ENCODE measurements around the gene RNF19B. TPM values are rescaled to one million over a fixed set of nuclear protein-coding genes. Genes with fewer than 3 reads are reported as not detected.

The RNF19B gene
- total RNA-seq, 2 donors from 2014 or later, result 17.8 TPM

DNA sequence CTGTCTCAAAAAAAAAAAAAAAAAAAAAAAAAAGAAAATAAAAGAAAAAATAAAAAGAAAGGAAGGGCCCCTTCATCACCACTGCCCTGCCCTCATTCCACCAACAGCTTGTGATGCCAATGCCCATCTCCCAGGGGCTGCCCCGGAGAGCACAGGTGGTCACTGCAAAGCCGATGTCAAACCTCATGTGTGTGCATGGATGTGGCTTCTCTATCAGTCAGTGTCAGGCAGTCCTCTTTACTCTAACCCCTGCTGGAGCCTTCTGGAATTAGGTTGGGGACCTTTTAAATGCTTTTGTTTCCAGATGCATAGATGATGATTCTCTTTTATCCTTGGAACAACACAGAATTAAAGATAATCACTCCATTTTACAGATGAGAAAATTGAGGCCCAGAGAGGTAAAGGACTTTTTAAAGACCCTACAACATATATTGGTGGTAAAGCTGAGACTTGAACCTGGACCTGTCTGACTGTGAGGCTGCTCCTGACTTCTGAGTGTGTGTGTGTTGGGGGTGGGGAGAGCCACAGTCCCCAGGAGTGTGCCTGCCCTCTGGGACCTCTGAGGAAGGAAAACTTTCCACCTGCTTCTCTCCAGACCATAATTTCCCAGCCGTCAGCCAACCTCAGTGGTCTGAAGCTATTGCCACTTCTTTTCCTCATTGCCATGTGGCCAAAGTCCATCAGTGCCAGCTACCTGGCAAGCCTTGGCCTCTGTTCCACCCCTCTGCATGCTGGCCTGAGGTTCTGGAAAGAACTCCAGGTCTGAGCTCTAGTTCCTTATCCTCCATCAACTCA lies 60.4 kb downstream of the RNF19B start:
- peaks cover 4% of the 10 kb centered on the region for H3K4me1 ChIP-seq (ENCODE audit: control insufficient read depth, insufficient read depth, low read length)
- peaks cover 55% of the 10 kb centered on the region for H3K27me3 Mint-ChIP-seq (ENCODE audit: insufficient read depth)
- WGBS, 2 experiments (ENCODE audit: insufficient coverage in 1 of 2, insufficient read length in 1 of 2), result 82 to 89% methylated on average over 2 to 3 of the region's 3 CpGs

DNA sequence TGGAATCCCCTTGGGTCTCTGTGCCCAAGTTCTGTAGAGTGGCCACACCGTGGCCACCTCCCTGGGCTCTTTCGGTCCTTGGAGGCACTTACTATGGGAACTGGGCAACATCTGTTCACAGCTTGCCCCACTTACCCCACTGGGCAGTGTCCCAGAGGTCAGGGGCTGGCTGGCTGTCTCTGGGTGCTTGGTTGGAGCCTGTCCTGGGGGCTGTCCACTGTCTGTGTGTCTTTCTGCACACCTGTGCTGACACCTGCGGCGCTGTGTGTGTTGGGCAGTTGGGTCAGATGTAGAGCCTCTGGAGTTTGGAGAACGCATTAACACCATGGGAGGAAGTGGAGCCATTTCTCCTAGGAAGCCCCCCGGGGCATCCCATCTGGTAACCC lies 62.1 kb downstream of the RNF19B start:
- 71 to 80% methylated on average over 4 to 6 of the region's 6 CpGs for WGBS, 2 experiments (ENCODE audit: insufficient coverage in 1 of 2, insufficient read length in 1 of 2)
- Mint-ChIP-seq H3K9me3 (no peaks in the 10 kb centered on the region), H3K27me3 (ENCODE audit: insufficient read depth) (peaks cover 72% of the 10 kb centered on the region), H3K36me3 (ENCODE audit: low read depth) (no peaks in the 10 kb centered on the region), H3K4me1 (no peaks in the 10 kb centered on the region), H3K27ac (no peak overlapping the region), H3K4me3 (peak overlapping the region; percentile 64)
- peaks cover 58% of the 10 kb centered on the region for H3K27me3 ChIP-seq (ENCODE audit: control insufficient read depth, insufficient read depth, low read length, poor library complexity, severe bottlenecking)
- no peaks in the 10 kb centered on the region for H3K9me3 ChIP-seq (ENCODE audit: control insufficient read depth, low read length)
- no peak for DNase-seq
- no peak overlapping the region for H3K4me3 ChIP-seq (ENCODE audit: low read length)
- H3K36me3 ChIP-seq (ENCODE audit: control insufficient read depth, insufficient read depth, low read length), result no peaks in the 10 kb centered on the region
- no peak overlapping the region for H3K9ac ChIP-seq (ENCODE audit: extremely low read depth, low read length, poor library complexity, severe bottlenecking)
- no peak overlapping the region for H3K27ac ChIP-seq (ENCODE audit: low read depth, low read length)
- TF ChIP-seq, protein P1, sequence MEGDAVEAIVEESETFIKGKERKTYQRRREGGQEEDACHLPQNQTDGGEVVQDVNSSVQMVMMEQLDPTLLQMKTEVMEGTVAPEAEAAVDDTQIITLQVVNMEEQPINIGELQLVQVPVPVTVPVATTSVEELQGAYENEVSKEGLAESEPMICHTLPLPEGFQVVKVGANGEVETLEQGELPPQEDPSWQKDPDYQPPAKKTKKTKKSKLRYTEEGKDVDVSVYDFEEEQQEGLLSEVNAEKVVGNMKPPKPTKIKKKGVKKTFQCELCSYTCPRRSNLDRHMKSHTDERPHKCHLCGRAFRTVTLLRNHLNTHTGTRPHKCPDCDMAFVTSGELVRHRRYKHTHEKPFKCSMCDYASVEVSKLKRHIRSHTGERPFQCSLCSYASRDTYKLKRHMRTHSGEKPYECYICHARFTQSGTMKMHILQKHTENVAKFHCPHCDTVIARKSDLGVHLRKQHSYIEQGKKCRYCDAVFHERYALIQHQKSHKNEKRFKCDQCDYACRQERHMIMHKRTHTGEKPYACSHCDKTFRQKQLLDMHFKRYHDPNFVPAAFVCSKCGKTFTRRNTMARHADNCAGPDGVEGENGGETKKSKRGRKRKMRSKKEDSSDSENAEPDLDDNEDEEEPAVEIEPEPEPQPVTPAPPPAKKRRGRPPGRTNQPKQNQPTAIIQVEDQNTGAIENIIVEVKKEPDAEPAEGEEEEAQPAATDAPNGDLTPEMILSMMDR (conservative IDR thresholded peaks at IDR 0.05), result no peak
- H3K4me1 ChIP-seq (ENCODE audit: control insufficient read depth, insufficient read depth, low read length), result peaks cover 4% of the 10 kb centered on the region

More for the DNA sequence above, 60.4 kb downstream of the RNF19B start:
- peak; percentile 42 for DNase-seq
- H3K27ac Mint-ChIP-seq, result no peak overlapping the region
- Histone ChIP-seq H3K27me3 (ENCODE audit: control insufficient read depth, insufficient read depth, low read length, poor library complexity, severe bottlenecking) (peaks cover 44% of the 10 kb centered on the region), H3K9ac (ENCODE audit: extremely low read depth, low read length, poor library complexity, severe bottlenecking) (no peak overlapping the region), H3K27ac (ENCODE audit: low read depth, low read length) (no peak overlapping the region), H3K4me3 (ENCODE audit: low read length) (no peak overlapping the region), H3K36me3 (ENCODE audit: control insufficient read depth, insufficient read depth, low read length) (no peaks in the 10 kb centered on the region), H3K9me3 (ENCODE audit: control insufficient read depth, low read length) (no peaks in the 10 kb centered on the region)
- no peaks in the 10 kb centered on the region for H3K4me1 Mint-ChIP-seq
- no peak overlapping the region for H3K4me3 Mint-ChIP-seq
- TF ChIP-seq, protein P1 (conservative IDR thresholded peaks at IDR 0.05), result peak; percentile 40
- H3K36me3 Mint-ChIP-seq (ENCODE audit: low read depth), result no peaks in the 10 kb centered on the region
- H3K9me3 Mint-ChIP-seq, result no peaks in the 10 kb centered on the region

DNA sequence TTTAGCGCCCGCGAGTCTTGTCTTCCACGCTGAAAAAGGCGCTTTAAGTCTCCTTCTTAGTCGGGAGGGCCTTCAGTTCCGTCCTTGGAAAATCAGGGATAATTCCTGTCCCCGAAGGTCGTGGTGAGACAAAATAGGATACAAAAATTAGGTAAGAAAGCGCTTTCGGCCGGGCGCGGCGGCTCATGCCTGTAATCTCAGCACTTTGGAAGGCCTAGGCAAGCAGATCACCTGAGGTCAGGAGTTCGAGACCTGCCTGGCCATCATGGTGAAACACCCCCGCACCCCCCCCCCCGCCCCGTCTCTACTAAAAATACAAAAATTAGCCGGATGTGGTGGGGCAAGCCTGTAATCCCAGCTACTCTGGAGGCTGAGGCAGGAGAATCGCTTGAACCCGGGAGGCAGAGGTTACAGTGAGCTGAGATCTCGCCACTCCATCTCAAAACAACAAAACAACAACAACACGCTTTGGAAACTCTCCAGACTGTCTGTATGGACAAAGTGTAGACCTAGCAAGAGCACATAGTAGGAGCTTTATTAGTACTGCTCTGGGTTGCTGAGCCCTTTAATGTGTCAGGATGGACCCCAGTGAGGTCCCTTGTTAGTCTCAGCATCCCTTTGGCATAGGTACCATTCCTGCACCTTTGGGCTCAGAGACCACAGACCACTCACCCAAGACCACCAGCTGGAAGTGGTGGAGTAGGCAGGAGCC lies 62.6 kb downstream of the RNF19B start:
- H3K4me1 Mint-ChIP-seq, result no peaks in the 10 kb centered on the region
- H3K27me3 Mint-ChIP-seq (ENCODE audit: insufficient read depth), result peaks cover 77% of the 10 kb centered on the region
- WGBS, 2 experiments (ENCODE audit: insufficient coverage in 1 of 2, insufficient read length in 1 of 2), result 52 to 63% methylated on average over 16 to 22 of the region's 24 CpGs
- H3K27me3 ChIP-seq (ENCODE audit: control insufficient read depth, insufficient read depth, low read length, poor library complexity, severe bottlenecking), result peaks cover 59% of the 10 kb centered on the region
- no peak overlapping the region for H3K27ac ChIP-seq (ENCODE audit: low read depth, low read length)
- H3K4me1 ChIP-seq (ENCODE audit: control insufficient read depth, insufficient read depth, low read length), result peaks cover 4% of the 10 kb centered on the region
- no peak overlapping the region for H3K9ac ChIP-seq (ENCODE audit: extremely low read depth, low read length, poor library complexity, severe bottlenecking)
- no peaks in the 10 kb centered on the region for H3K9me3 ChIP-seq (ENCODE audit: control insufficient read depth, low read length)
- H3K4me3 Mint-ChIP-seq, result peak overlapping the region; percentile 64
- no peaks in the 10 kb centered on the region for H3K36me3 ChIP-seq (ENCODE audit: control insufficient read depth, insufficient read depth, low read length)
- H3K27ac Mint-ChIP-seq, result no peak overlapping the region
- no peaks in the 10 kb centered on the region for H3K36me3 Mint-ChIP-seq (ENCODE audit: low read depth)
- no peak for DNase-seq
- peak overlapping the region; percentile 68 for H3K4me3 ChIP-seq (ENCODE audit: low read length)
- TF ChIP-seq, protein P1 (conservative IDR thresholded peaks at IDR 0.05), result no peak
- no peaks in the 10 kb centered on the region for H3K9me3 Mint-ChIP-seq
